SK-N-SH treated with all-trans-retinoic acid at 6 μM for 48 hours (cell line): Measurements from ENCODE around the gene OCSTAMP.

Experiments
- ATAC-seq: fragments of 200-7000 bp; cut with Tn5 transposase; 3 replicates; pipeline ENCODE4 v1.9.1; 2020; ENCODE audit warnings: mild to moderate bottlenecking, moderate library complexity
- ARNTL ChIP-seq: fragments of 450-650 bp; formaldehyde crosslinking; IDR thresholded peaks from 2 replicates; pipeline ENCODE4 v1.5.0; 2020; ENCODE audit warnings: low read depth, mild to moderate bottlenecking, moderate library complexity, borderline replicate concordance
- BACH2 ChIP-seq: fragments of 250-450 bp; sonication (Bioruptor Pico); IDR thresholded peaks from 2 replicates; pipeline ENCODE4 v1.9.0; 2021; ENCODE audit warnings: mild to moderate bottlenecking, borderline replicate concordance
- CSDC2 ChIP-seq: fragments of 250-450 bp; sonication (Bioruptor Pico); IDR thresholded peaks from 2 replicates; pipeline ENCODE4 v1.5.0; 2020; ENCODE audit warnings: mild to moderate bottlenecking, moderate library complexity
- CSRNP3 ChIP-seq: fragments of 250-450 bp; sonication (Bioruptor Pico); IDR thresholded peaks from 2 replicates; pipeline ENCODE4 v1.5.1; 2021; ENCODE audit warnings: mild to moderate bottlenecking, moderate library complexity
- ESRRG ChIP-seq: fragments of 250-450 bp; sonication (Bioruptor Pico); IDR thresholded peaks from 2 replicates; pipeline ENCODE4 v1.6.1; 2021; ENCODE audit warnings: mild to moderate bottlenecking
- ISL1 ChIP-seq: fragments of 250-450 bp; sonication (Bioruptor Pico); IDR thresholded peaks from 2 replicates; pipeline ENCODE4 v2.1.2; 2022; ENCODE audit warnings: mild to moderate bottlenecking, moderate library complexity
- PATZ1 ChIP-seq: fragments of 250-450 bp; sonication (Bioruptor Pico); IDR thresholded peaks from 2 replicates; pipeline ENCODE4 v1.8.0; 2020; ENCODE audit warnings: mild to moderate bottlenecking, moderate library complexity, borderline replicate concordance
- POU6F1 ChIP-seq: fragments of 250-450 bp; sonication (Bioruptor Pico); IDR thresholded peaks from 2 replicates; pipeline ENCODE4 v1.8.0; 2021; ENCODE audit warnings: low read depth, mild to moderate bottlenecking, moderate library complexity, borderline replicate concordance
- PPARA ChIP-seq: fragments of 250-450 bp; sonication (Bioruptor Pico); IDR thresholded peaks from 2 replicates; pipeline ENCODE4 v1.5.0; 2020; ENCODE audit warnings: mild to moderate bottlenecking, borderline replicate concordance
- RARB ChIP-seq: fragments of 250-450 bp; sonication (Bioruptor Pico); IDR thresholded peaks from 2 replicates; pipeline ENCODE4 v1.8.0; 2021; ENCODE audit warnings: mild to moderate bottlenecking, moderate library complexity
- TCF4 ChIP-seq: fragments of 250-450 bp; sonication (Bioruptor Pico); IDR thresholded peaks from 2 replicates; pipeline ENCODE4 v1.8.0; 2021; ENCODE audit warnings: mild to moderate bottlenecking, moderate library complexity, borderline replicate concordance
- TOX ChIP-seq: fragments of 250-450 bp; sonication (Bioruptor Pico); IDR thresholded peaks from 2 replicates; pipeline ENCODE4 v1.8.0; 2021; ENCODE audit warnings: mild to moderate bottlenecking, moderate library complexity, borderline replicate concordance
- TSHZ2 ChIP-seq: fragments of 250-450 bp; sonication (Bioruptor Pico); IDR thresholded peaks from 2 replicates; pipeline ENCODE4 v1.5.0; 2020; ENCODE audit warnings: mild to moderate bottlenecking, moderate library complexity
- ZC3H10 ChIP-seq: fragments of 250-450 bp; sonication (Bioruptor Pico); IDR thresholded peaks from 2 replicates; pipeline ENCODE4 v1.5.1; 2021; ENCODE audit warnings: mild to moderate bottlenecking, moderate library complexity
- ZFP3 ChIP-seq: fragments of 250-450 bp; sonication (Bioruptor Pico); IDR thresholded peaks from 2 replicates; pipeline ENCODE4 v1.5.0; 2020; ENCODE audit warnings: mild to moderate bottlenecking, moderate library complexity
- ZFP30 ChIP-seq: fragments of 450-650 bp; formaldehyde crosslinking; IDR thresholded peaks from 2 replicates; pipeline ENCODE4 v1.5.0; 2022; ENCODE audit warnings: mild to moderate bottlenecking, moderate library complexity
- ZNF565 ChIP-seq: fragments of 450-650 bp; formaldehyde crosslinking; conservative IDR thresholded peaks from 2 replicates; pipeline ENCODE4 v1.5.0; 2020; ENCODE audit warnings: low read depth, mild to moderate bottlenecking, moderate library complexity
- ZNF70 ChIP-seq: fragments of 450-650 bp; formaldehyde crosslinking; IDR thresholded peaks from 2 replicates; pipeline ENCODE4 v1.5.0; 2020; ENCODE audit warnings: mild to moderate bottlenecking, moderate library complexity
- ZNF8 ChIP-seq: fragments of 450-650 bp; formaldehyde crosslinking; IDR thresholded peaks from 2 replicates; pipeline ENCODE4 v1.5.0; 2020; ENCODE audit warnings: mild to moderate bottlenecking, moderate library complexity

The OCSTAMP gene

GRCh38 chr20:46583411-46584214 is 33.2 kb upstream of the OCSTAMP start:
- ATAC-seq, result no peak
- TF ChIP-seq CSDC2 (CRISPR knock-in tag) (no peak), ESRRG (CRISPR knock-in tag) (no peak), BACH2 (no peak), TCF4 (CRISPR knock-in tag) (no peak), ZNF8 (CRISPR knock-in tag) (no peak), TSHZ2 (CRISPR knock-in tag) (no peak), ZC3H10 (CRISPR knock-in tag) (no peak), POU6F1 (no peak), ZNF565 (CRISPR knock-in tag) (no peak), PATZ1 (CRISPR knock-in tag) (no peak), PPARA (CRISPR knock-in tag) (no peak), CSRNP3 (no peak), ZFP30 (no peak), ZFP3 (no peak), ARNTL (CRISPR knock-in tag) (no peak), ISL1 (CRISPR knock-in tag) (no peak)

GRCh38 chr20:46582648-46583047 is 32.2 kb upstream of the OCSTAMP start:
- no peak for TF ChIP-seq ZC3H10 (CRISPR knock-in tag)
- no peak for TF ChIP-seq RARB (CRISPR knock-in tag)
- TF ChIP-seq ZFP3, result no peak
- no peak for TF ChIP-seq TSHZ2 (CRISPR knock-in tag)
- TF ChIP-seq TOX, result no peak
- ATAC-seq, result no peak

- ATAC-seq, result no peak
- TF ChIP-seq CSRNP3 (no peak), ISL1 (CRISPR knock-in tag) (no peak), PATZ1 (CRISPR knock-in tag) (no peak), CSDC2 (CRISPR knock-in tag) (no peak), ZNF70 (no peak), BACH2 (no peak), TOX (no peak), ZFP3 (no peak), ARNTL (CRISPR knock-in tag) (no peak), RARB (CRISPR knock-in tag) (no peak), ZC3H10 (CRISPR knock-in tag) (no peak), TCF4 (CRISPR knock-in tag) (no peak)
Measured at GRCh38 chr20:46581391-46581790, 30.9 kb upstream of the OCSTAMP start.
